C4-2B (cell line): ENCODE data around the gene NDUFB5.

Experiments
- H3K27ac ChIP-seq: fragments of 450-650 bp; 2 replicates; pipeline ENCODE4 v1.5.1; 2017
- CTCF ChIP-seq: fragments of 450-650 bp; conservative IDR thresholded peaks from 2 replicates; pipeline ENCODE4 v1.5.1; 2017; ENCODE audit warnings: mild to moderate bottlenecking
- ZFX ChIP-seq: fragments of 450-650 bp; IDR thresholded peaks from 2 replicates; pipeline ENCODE4 v1.6.1; 2017

NDUFB5 gene

GRCh38 chr3:179608931-179609720 lies 4.5 kb downstream of the NDUFB5 start:
- H3K27ac ChIP-seq = no peak overlapping the region
- no peak for TF ChIP-seq CTCF
- TF ChIP-seq ZFX = no peak

- TF ChIP-seq ZFX = no peak
- no peak for TF ChIP-seq CTCF
- H3K27ac ChIP-seq = no peak overlapping the region
Measured at GRCh38 chr3:179610066-179610465, 5.5 kb downstream of the NDUFB5 start.

GRCh38 chr3:179613807-179614206 lies 9.2 kb downstream of the NDUFB5 start:
- TF ChIP-seq CTCF (no peak), ZFX (no peak)
- H3K27ac ChIP-seq = no peak overlapping the region

GRCh38 chr3:179615458-179616173 lies 11.0 kb downstream of the NDUFB5 start:
- TF ChIP-seq ZFX = no peak
- no peak for TF ChIP-seq CTCF
- H3K27ac ChIP-seq = no peak overlapping the region

- H3K27ac ChIP-seq = no peak overlapping the region
- TF ChIP-seq ZFX (no peak), CTCF (no peak)
Measured at GRCh38 chr3:179622023-179622422, 17.4 kb downstream of the NDUFB5 start.

GRCh38 chr3:179624451-179624850 lies 19.9 kb downstream of the NDUFB5 start:
- TF ChIP-seq CTCF = no peak
- TF ChIP-seq ZFX = no peak
- no peak overlapping the region for H3K27ac ChIP-seq

- H3K27ac ChIP-seq = no peak overlapping the region
- TF ChIP-seq ZFX (no peak), CTCF (no peak)
Measured at GRCh38 chr3:179630753-179631451, 26.3 kb downstream of the NDUFB5 start.
